Measurements from ENCODE around the gene BCL2.

DNA sequence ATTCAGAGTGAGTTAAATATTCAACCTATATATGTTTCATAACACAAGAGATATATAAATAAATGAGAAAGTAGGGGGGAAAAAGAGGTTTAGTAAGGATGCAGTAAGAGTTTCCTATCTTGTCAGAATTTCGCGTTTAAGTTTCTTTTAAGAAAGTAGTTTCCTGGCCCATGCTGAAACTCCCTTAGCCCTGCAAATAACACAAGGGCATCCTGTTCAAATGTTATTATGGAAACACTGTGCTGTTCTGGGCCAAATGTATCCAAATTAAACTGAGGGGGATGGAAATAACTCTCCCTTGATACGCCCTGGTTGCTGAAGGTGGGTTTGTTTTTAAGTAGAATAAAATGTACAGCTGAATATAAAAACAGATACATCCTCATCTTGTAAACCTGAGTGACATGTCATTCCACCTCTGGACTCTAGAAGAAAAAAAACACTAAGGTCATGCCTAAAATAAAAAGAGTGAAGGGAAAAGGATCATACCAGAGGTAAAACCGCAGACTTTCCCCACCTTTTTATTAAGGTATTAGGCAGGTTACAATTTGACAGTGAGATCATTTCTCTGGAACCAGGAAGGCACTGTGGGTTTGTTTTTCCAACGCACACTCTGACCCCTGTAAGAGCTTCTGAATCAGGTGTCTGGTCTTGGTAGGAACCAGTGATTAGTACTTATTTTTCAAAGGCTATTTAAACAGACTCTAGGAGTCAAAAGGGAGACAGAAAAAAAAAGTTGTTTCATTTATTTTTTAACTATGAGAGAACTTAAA, 16.7 kb downstream of the BCL2 start:
- TF ChIP-seq, protein P1, sequence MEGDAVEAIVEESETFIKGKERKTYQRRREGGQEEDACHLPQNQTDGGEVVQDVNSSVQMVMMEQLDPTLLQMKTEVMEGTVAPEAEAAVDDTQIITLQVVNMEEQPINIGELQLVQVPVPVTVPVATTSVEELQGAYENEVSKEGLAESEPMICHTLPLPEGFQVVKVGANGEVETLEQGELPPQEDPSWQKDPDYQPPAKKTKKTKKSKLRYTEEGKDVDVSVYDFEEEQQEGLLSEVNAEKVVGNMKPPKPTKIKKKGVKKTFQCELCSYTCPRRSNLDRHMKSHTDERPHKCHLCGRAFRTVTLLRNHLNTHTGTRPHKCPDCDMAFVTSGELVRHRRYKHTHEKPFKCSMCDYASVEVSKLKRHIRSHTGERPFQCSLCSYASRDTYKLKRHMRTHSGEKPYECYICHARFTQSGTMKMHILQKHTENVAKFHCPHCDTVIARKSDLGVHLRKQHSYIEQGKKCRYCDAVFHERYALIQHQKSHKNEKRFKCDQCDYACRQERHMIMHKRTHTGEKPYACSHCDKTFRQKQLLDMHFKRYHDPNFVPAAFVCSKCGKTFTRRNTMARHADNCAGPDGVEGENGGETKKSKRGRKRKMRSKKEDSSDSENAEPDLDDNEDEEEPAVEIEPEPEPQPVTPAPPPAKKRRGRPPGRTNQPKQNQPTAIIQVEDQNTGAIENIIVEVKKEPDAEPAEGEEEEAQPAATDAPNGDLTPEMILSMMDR (conservative IDR thresholded peaks at IDR 0.05; ENCODE audit: low read length): no peak
- TF ChIP-seq EZH2phosphoT487 (IDR thresholded peaks at IDR 0.05; ENCODE audit: borderline replicate concordance, low read depth, low read length): no peak
